Fibroblast of skin of right biceps (primary cell): ENCODE data around the gene KRT4.
A peak's percentile ranks its signal among the peaks of the same experiment; 100 is the strongest.
"Not testable (repeated sequence)": the region's sequence is repeated elsewhere in the genome, so short reads cannot be mapped to it uniquely, and the experiment has no call there.

Experiments
- DNase-seq: peaks from one replicate; pipeline ENCODE4 v3.0.0-alpha.2; 2013

KRT4 gene

GRCh38 chr12:52813885-52814709 lies at the start of gene KRT4:
KRT4 (minus strand) TSS chr12:52814116; CDS start chr12:52814058, 58 bp downstream.
- peak; percentile 73 for DNase-seq

DNA sequence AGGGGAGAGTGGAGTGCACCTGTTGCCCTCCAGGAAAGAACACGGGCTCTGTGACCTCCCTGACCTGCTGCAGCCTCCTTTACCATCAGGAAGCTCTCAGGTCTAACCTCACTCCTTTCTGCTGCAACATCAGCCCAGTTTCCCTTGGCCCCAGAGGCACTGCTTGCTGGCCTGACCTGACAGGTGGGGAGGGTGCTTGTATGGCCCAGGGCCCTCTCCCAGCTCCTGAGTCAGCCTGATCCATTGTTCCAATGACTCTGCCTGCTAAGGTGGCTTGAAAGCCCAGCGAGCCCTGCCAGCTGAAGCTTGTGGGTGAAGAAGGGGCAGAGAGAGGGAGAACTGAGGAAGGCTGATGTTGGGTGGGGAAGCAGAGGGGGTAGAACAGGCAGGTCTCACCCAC lies 48.1 kb upstream of the KRT4 start:
- DNase-seq: no peak

- no peak for DNase-seq
These were observed 47.6 kb upstream of the KRT4 start for GRCh38 chr12:52861511-52861910.

DNA sequence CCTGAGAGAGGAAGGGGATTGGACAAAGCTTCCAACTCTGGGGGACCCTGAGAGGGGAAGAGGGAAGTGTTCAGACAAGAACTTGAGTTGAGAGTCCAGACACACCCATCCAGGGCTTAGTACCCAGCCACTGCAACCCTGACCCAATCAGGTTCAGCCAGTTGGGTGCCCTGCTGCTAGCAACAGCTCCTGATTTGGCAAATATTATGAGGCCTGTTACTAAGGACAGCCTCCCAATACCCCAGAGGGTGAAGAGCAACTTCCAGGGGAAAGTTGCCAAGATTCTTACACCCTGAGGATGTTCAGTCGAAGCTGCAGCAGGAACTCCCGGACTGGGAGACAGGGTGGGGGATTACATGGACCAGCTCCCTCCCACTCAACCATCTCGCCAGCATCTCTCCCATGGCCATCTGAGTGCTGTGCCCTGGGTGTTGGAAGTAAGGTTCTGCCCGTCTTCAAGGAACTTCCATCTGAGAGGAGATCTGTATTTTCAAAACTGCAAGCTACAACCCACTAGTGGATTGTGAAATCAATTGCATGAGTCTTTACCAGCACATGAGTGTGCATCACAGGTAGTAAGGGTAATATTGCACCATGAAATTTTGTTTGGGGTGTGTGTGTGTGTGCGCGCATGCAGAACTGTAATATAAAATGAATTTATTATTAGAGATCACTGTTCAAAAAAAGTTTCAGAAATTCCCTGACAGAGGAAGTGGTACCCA lies 46.3 kb upstream of the KRT4 start:
- DNase-seq: peak; percentile 48

DNA sequence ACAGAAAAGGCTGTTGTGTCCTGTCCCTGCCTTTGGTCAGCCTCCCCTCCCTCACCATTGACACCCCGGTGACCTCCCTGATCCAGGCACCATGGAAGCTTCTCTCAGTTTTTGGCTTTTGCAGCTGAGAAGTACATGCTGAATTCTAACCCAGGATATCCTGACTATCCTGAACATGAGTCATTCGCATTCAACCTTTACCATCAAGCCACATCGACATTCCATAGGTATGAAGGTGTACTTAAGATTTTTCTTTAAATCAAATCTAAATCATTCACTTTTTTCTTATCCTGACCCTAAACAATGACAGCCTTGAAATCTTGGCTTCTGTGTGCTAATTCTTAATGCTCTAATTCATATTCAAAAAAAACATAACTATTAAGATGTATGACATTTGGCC lies 43.6 kb upstream of the KRT4 start:
- DNase-seq: no peak

DNA sequence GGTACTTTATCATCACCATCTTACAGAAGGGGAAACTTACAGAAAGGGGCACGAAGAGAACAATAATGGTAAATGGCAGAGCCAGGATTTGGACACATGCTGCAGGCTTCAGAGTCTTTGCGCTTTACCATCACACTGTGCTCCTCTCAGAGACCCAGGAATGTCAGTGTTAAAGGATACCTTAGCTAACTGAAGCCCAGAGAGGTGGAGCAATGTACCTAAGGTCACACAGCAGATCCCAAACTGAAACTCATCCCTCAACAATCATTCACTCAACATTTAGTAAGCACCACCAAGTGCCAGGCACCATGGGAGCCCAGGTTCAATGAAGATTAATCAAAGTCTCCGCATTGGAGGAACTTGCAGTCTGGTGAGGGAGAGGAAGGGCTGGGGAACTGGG lies 42.9 kb upstream of the KRT4 start:
- no peak for DNase-seq

- not testable (repeated sequence) for DNase-seq
These were observed 42.2 kb upstream of the KRT4 start for GRCh38 chr12:52856077-52856476.

- no peak for DNase-seq
These were observed 37.9 kb upstream of the KRT4 start for GRCh38 chr12:52851787-52852186.

- no peak for DNase-seq
These were observed 36.8 kb upstream of the KRT4 start for GRCh38 chr12:52850681-52851080.

GRCh38 chr12:52849511-52849910 lies 35.6 kb upstream of the KRT4 start:
- no peak for DNase-seq

DNA sequence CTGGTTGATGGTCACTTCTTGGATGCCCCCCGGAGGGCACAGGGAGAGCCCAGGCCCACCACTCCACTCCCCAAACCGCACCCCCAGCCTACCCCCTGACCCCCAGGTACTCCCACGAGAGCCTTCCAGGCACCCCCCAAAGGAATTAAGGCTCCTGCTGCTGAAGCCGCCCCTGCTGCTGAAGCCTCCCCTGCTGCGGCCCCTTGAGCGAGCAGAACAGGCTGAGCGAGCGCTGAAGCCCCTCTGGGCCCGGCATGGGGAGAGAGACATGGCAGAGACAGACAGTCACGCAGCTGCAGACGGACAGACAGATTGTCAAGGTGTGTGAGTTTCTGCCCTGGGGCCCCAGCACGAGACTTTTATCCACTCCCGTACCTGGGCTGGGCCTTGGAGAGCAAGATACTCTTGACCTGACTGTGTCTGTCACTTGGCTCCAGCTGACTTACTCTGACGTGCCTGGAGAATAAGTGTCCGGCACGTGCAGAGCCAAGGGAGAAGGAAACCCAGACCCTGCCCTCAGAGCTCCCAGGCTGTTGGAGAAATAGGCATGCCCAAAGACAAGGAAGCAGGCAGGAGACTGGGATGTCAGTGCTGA lies 34.8 kb upstream of the KRT4 start, which contains the start of gene KRT78:
Gene KRT78, minus strand, starts transcription at position 334 of the 595 bp plus-strand sequence. Its CDS starts 64 bp downstream, at position 270.
- no peak for DNase-seq

DNA sequence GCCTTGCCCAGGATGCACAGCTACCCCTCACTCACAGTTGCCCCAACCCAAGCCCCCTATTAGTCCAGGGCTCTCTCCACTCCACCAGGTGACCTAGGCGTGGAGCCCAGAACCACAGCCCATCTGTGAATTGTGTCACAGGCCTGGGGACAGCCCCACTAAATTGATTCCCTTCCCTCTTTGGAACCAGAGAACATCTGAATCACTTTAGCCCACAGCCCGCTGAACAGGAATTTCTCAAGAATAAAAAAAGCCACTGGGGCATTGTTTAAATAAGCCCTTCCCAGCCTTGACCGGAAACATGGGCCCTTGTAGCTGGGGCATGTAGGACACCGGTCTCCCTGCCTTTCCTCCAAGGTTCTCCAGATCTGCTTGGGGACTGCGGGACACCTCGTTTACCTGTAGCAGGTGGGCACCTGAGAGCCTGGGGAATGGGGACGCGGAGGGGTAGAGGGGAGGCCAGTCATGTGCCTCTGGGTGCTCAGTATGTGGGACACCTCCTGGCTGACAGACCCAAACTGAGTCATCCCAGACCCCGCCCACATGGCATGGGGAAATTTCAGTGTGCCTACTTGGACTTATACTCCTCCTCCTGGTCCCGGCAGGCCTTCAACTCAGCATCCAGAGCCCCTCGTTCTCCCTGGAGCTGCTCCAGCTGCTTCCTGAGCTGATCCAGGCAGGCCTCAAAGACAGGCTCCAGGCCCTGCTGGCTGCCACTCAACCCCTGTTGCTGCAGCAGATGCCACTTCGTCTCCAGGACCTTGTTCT lies 33.6 kb upstream of the KRT4 start:
- no peak for DNase-seq

DNA sequence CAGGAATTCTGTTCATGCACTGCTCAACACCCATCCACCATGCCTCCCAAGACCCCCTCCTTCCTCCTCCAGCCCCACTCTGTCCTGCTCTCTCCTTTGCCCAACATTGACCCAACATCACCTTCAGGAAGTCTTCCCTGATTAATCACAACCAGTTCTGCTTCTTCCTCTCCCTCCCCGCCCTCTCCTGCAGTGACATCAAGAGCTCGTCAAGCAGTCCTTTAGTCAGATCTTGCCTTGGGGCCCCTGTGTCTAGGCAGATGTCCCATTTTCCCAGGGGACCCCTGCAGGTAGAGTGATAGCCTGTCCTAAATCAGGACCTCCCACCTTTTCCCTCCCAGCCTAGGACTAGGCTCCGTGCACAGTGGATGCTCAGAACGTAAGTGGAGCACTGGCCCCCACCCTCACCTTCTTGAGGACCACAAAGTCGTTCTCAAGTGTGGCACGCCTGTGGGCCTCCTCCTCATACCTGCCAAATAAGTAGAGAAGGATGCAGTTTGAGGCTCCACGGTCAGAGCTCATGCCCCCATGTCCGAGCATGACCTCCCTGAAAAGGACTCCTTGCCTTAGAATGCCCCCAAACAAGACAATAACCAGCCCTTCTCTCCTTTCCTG lies 32.5 kb upstream of the KRT4 start:
- no peak for DNase-seq

- DNase-seq: no peak
These were observed 32.0 kb upstream of the KRT4 start for GRCh38 chr12:52845946-52846345.

DNA sequence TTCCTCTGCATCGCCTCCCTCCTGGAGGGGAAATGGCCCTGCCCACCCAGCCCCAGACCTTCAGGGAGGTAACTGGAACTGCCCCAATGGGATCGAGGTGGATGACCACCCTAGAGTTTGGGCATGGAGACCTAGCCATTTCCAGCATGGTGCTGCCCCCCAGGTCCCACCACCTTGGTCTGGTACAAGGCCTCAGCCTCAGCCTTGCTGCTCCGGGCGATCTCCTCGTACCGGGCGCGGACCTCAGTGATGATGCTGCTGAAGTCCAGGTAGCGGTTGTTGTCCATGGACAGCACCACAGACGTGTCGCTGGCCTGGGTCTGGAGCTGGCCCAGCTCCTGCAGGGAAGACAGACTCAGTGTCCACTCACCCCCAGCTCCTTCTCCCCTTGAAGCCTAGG lies 30.5 kb upstream of the KRT4 start:
- no peak for DNase-seq

- no peak for DNase-seq
These were observed 25.7 kb upstream of the KRT4 start for GRCh38 chr12:52839436-52840105.

- no peak for DNase-seq
These were observed 24.9 kb upstream of the KRT4 start for GRCh38 chr12:52838609-52839435.

GRCh38 chr12:52837781-52838608 lies 24.1 kb upstream of the KRT4 start:
- no peak for DNase-seq

DNA sequence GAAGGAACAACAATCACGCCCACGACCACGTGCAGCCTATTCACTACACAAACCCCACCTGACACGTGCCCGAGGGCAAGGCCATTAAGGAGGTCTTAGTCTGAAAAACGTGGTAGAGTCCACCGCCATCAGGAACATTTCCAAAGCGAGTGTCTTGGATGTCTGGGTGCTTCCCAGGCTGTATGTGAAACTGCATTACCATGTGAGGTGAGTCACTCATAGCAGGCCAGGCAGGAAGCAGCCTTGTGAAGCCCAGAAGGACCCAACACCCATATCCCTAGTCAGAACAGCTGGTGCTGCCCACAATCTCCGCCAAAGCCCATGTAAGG lies 23.5 kb upstream of the KRT4 start:
- DNase-seq: peak; percentile 77
